Trophoblast cell (in vitro differentiated cells and primary cell): ENCODE results near the gene BBX.

Experiments used
- DNase-seq, 2 donors: peaks; one replicate each; pipeline ENCODE4 v3.0.0-alpha.2; 2016
- H2AFZ ChIP-seq: 2 replicates; pipeline ENCODE4 v1.6.1; 2013; ENCODE audit warnings: low read length, moderate library complexity, mild to moderate bottlenecking; ENCODE audit not compliant: insufficient read depth, poor library complexity
- H2AK5ac ChIP-seq: 2 replicates; pipeline ENCODE4 v1.6.1; 2013; ENCODE audit warnings: mild to moderate bottlenecking, low read length
- H2BK120ac ChIP-seq: 2 replicates; pipeline ENCODE4 v1.6.1; 2013; ENCODE audit warnings: low read length, mild to moderate bottlenecking, moderate library complexity; ENCODE audit not compliant: insufficient read depth, poor library complexity
- H2BK12ac ChIP-seq: 2 replicates; pipeline ENCODE4 v1.6.1; 2013; ENCODE audit warnings: mild to moderate bottlenecking, low read length, moderate library complexity
- H2BK5ac ChIP-seq: 2 replicates; pipeline ENCODE4 v1.6.1; 2013; ENCODE audit warnings: low read length, low read depth, moderate library complexity, mild to moderate bottlenecking; ENCODE audit not compliant: poor library complexity
- H3K14ac ChIP-seq: 2 replicates; pipeline ENCODE4 v1.6.1; 2013; ENCODE audit warnings: mild to moderate bottlenecking, low read length
- H3K18ac ChIP-seq: 2 replicates; pipeline ENCODE4 v1.6.1; 2013; ENCODE audit warnings: mild to moderate bottlenecking, low read length
- H3K23ac ChIP-seq: 2 replicates; pipeline ENCODE4 v1.6.1; 2013; ENCODE audit warnings: low read length
- H3K27ac ChIP-seq: 2 replicates; pipeline ENCODE4 v1.5.1; 2013; ENCODE audit warnings: low read depth, mild to moderate bottlenecking, inconsistent platforms, low read length, moderate library complexity
- H3K27me3 ChIP-seq: 2 replicates; pipeline ENCODE4 v1.6.1; 2013; ENCODE audit warnings: inconsistent platforms, mild to moderate bottlenecking, low read length, moderate library complexity; ENCODE audit not compliant: insufficient read depth
- H3K36me3 ChIP-seq, 2 experiments: 1 replicate in 1 of 2; 2 replicates in 1 of 2; pipeline ENCODE4 v1.6.1; 2013; ENCODE audit warnings: low read length in 2 of 2, mild to moderate bottlenecking in 2 of 2, moderate library complexity in 1 of 2; ENCODE audit not compliant: insufficient read depth in 2 of 2, control insufficient read depth in 1 of 2
- H3K4ac ChIP-seq: 2 replicates; pipeline ENCODE4 v1.6.1; 2013; ENCODE audit warnings: low read depth, mild to moderate bottlenecking, low read length, moderate library complexity
- H3K4me1 ChIP-seq, 2 experiments: 1 replicate in 1 of 2; 2 replicates in 1 of 2; pipeline ENCODE4 v1.6.1; 2013; ENCODE audit warnings: low read length in 2 of 2, mild to moderate bottlenecking in 2 of 2, moderate library complexity in 1 of 2; ENCODE audit not compliant: insufficient read depth in 2 of 2, control insufficient read depth in 1 of 2
- H3K4me2 ChIP-seq: 2 replicates; pipeline ENCODE4 v1.6.1; 2013; ENCODE audit warnings: inconsistent platforms, mild to moderate bottlenecking, low read length, moderate library complexity
- H3K4me3 ChIP-seq: 2 replicates; pipeline ENCODE4 v1.5.1; 2013; ENCODE audit warnings: mild to moderate bottlenecking, low read depth, low read length, inconsistent platforms
- H3K79me1 ChIP-seq: one replicate; pipeline ENCODE4 v1.6.1; 2013; ENCODE audit warnings: low read length
- H3K79me2 ChIP-seq: 2 replicates; pipeline ENCODE4 v1.6.1; 2013; ENCODE audit warnings: low read length, mild to moderate bottlenecking; ENCODE audit not compliant: control insufficient read depth, insufficient read depth, poor library complexity
- H3K9ac ChIP-seq: 2 replicates; pipeline ENCODE4 v1.6.1; 2013; ENCODE audit warnings: mild to moderate bottlenecking, low read length
- H3K9me3 ChIP-seq: 2 replicates; pipeline ENCODE4 v1.6.1; 2013; ENCODE audit warnings: low read depth, mild to moderate bottlenecking, control low read depth, inconsistent platforms, low read length; ENCODE audit not compliant: insufficient read depth
- H4K12ac ChIP-seq: 2 replicates; pipeline ENCODE4 v1.6.1; 2013; ENCODE audit warnings: low read depth, mild to moderate bottlenecking, low read length, moderate library complexity
- H4K8ac ChIP-seq: 2 replicates; pipeline ENCODE4 v1.6.1; 2013; ENCODE audit warnings: low read depth, mild to moderate bottlenecking, low read length, moderate library complexity
- H4K91ac ChIP-seq: one replicate; pipeline ENCODE4 v1.6.1; 2013; ENCODE audit warnings: low read depth, mild to moderate bottlenecking, low read length, moderate library complexity
- WGBS: extraction: QIAGEN DNeasy Blood & Tissue Kit; methylation state at CpG from one replicate; pipeline ENCODE4 v1.1.7; 2013; ENCODE audit warnings: missing lambda C conversion rate; ENCODE audit not compliant: insufficient read length, insufficient coverage; ENCODE audit errors: extremely low coverage; 5-methylcytosine and 5-hydroxymethylcytosine counted together

Gene BBX

DNA sequence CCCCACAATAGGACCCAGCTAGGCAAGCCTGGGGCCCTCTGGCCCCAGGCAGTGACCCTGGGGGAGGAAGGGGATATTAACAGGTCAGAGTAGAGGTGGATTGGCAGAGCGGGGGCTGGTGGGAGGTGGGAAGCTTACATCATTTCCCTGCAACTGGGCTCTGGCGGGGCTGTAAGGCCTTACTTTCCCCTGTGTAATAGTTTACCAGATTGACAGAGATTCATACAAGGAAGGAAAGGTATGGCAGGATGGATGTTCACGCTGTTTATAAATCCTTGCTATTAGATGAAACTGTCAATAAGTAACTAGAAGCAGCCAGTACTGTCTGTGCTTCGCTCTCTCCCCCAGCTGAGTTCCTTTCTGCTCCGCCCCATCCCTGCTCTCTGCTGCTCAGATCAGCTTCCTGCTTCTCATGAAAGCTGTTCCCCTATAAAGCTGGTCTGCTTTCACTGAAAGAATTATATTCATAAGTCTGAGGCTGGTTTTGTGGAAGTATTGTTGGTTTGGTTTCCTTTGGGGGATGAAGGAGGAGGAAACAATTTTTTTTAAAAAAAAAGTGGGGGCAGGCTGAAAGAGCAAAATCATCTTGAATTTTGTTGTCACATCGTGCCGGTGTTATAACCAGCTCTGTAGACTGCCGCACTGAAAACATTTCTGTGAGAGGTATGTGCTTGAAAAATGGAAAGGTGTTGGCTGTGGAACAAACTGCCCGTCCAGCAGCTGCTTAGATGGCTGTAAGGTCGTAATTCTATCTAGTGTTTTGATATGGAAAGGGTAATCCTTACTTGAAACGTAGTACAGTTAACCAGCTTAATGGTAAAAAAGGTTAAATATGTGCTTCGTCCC, 76.4 kb downstream of the BBX start:
- H3K4ac ChIP-seq = peak overlapping the region; percentile 55
- peak overlapping the region; percentile 47 for H4K8ac ChIP-seq
- H3K79me1 ChIP-seq = no peaks in the 10 kb centered on the region
- H3K4me3 ChIP-seq = no peak overlapping the region
- H4K12ac ChIP-seq = peak overlapping the region; percentile 54
- peak overlapping the region; percentile 89 for H2AK5ac ChIP-seq
- no CpG with 5 or more reads among the region's 12 CpGs for WGBS
- H3K79me2 ChIP-seq = no peaks in the 10 kb centered on the region
- H2BK5ac ChIP-seq = peak overlapping the region; percentile 40
- H3K9ac ChIP-seq = no peak overlapping the region
- H3K36me3 ChIP-seq = peaks cover 0 to 2% of the 10 kb centered on the region in 2 experiments
- H3K14ac ChIP-seq = no peak overlapping the region
- H4K91ac ChIP-seq = no peak overlapping the region
- no peak overlapping the region for H2BK12ac ChIP-seq
- H3K9me3 ChIP-seq = no peaks in the 10 kb centered on the region
- H3K4me1 ChIP-seq = peaks cover 0 to 8% of the 10 kb centered on the region in 2 experiments
- DNase-seq = peak in 1 of 2 donors; percentile 8
- no peak overlapping the region for H3K23ac ChIP-seq
- H2BK120ac ChIP-seq = no peak overlapping the region
- no peak overlapping the region for H2AFZ ChIP-seq
- no peak overlapping the region for H3K27ac ChIP-seq
- no peak overlapping the region for H3K4me2 ChIP-seq
- H3K18ac ChIP-seq = peak overlapping the region; percentile 45
- H3K27me3 ChIP-seq = no peaks in the 10 kb centered on the region

GRCh38 chr3:107599772-107600145, 77.0 kb downstream of the BBX start:
- Histone ChIP-seq H3K27ac (no peak overlapping the region), H4K91ac (no peak overlapping the region), H3K27me3 (no peaks in the 10 kb centered on the region), H3K9ac (no peak overlapping the region), H3K4me3 (no peak overlapping the region), H4K12ac (no peak overlapping the region), H3K23ac (no peak overlapping the region), H2BK12ac (no peak overlapping the region), H2BK120ac (no peak overlapping the region), H3K14ac (no peak overlapping the region), H3K4ac (no peak overlapping the region), H2AK5ac (no peak overlapping the region), H2AFZ (no peak overlapping the region), H2BK5ac (no peak overlapping the region), H3K18ac (no peak overlapping the region), H3K4me1 (peaks cover 0 to 8% of the 10 kb centered on the region in 2 experiments), H3K4me2 (no peak overlapping the region), H3K9me3 (no peaks in the 10 kb centered on the region), H3K79me2 (no peaks in the 10 kb centered on the region), H3K36me3 (peaks cover 0 to 2% of the 10 kb centered on the region in 2 experiments), H3K79me1 (no peaks in the 10 kb centered on the region), H4K8ac (no peak overlapping the region)
- DNase-seq = no peak
- WGBS = no CpG with 5 or more reads among the region's 3 CpGs

DNA sequence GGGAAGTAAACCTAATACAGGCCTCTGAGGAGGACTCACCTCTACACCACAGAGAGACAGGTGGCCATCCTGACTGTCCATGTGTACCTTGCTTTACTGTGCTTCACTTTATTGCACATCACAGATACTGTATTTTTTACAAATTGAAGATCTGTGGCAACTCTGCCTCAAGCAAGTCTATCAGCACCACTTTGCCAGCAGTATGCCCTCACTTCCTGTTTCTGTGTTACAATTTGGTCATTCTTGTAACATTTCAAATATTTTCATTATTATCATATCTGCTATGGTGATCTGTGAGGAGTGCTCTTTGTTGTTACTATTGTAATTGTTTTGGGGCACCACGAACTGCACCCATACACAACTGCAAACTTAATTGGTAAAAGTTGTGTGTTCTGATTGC, 78.0 kb downstream of the BBX start:
- Histone ChIP-seq H3K9ac (no peak overlapping the region), H3K9me3 (no peaks in the 10 kb centered on the region), H4K12ac (no peak overlapping the region), H3K23ac (no peak overlapping the region), H3K4ac (no peak overlapping the region), H3K27me3 (no peaks in the 10 kb centered on the region), H3K36me3 (peaks cover 0 to 2% of the 10 kb centered on the region in 2 experiments), H3K14ac (no peak overlapping the region), H2BK120ac (no peak overlapping the region), H3K18ac (no peak overlapping the region), H3K27ac (no peak overlapping the region), H3K4me3 (no peak overlapping the region), H3K79me2 (no peaks in the 10 kb centered on the region), H3K4me1 (peaks cover 0 to 8% of the 10 kb centered on the region in 2 experiments), H2AK5ac (no peak overlapping the region), H2BK5ac (no peak overlapping the region), H4K91ac (no peak overlapping the region), H3K79me1 (no peaks in the 10 kb centered on the region), H4K8ac (no peak overlapping the region), H3K4me2 (no peak overlapping the region), H2AFZ (no peak overlapping the region), H2BK12ac (no peak overlapping the region)
- peak in 1 of 2 donors; percentile 31 for DNase-seq
- WGBS = no CpG with 5 or more reads among the region's 1 CpG

DNA sequence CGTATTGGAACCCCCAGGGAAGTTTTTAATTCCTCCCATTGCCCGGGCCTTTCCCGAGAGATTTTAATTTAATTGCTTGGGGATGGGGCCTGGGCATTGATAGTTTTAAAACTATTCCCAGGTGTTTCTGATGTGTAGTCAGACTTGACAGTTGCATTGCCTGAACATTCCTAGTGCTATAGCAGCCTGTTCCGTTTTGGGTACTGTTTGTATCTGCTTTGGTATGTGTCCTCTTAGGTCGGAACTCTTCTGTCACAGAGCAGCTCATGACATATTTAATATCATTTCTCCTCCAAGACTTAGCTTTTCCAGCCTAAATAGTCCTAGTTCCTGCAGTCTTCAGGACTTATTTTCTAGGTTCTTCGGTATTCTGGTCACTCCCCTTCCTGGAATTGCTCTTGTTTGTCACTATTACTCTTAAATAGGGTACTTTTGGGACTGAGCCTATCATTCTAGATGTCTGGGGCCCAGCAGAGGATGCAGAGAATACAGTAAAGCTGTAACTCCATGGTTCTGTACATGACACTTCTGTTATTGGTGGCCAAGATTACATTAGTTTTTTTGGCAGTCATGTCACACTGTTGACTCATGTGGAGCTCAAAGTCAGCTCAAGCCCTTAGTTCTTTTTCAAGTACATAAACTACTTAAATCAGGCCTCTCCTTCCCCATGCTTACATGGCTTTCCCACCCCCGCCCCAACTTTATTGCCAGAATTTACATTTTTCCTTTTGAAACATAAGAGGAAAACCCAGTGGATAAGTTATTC, 81.5 kb downstream of the BBX start:
- no peaks in the 10 kb centered on the region for H3K79me2 ChIP-seq
- no peaks in the 10 kb centered on the region for H3K9me3 ChIP-seq
- no peak overlapping the region for H2BK12ac ChIP-seq
- peaks cover 2% of the 10 kb centered on the region in 2 experiments for H3K36me3 ChIP-seq
- no peak overlapping the region for H4K8ac ChIP-seq
- H3K18ac ChIP-seq = no peak overlapping the region
- H3K23ac ChIP-seq = no peak overlapping the region
- no peak overlapping the region for H3K4ac ChIP-seq
- H4K12ac ChIP-seq = no peak overlapping the region
- WGBS = no CpG with 5 or more reads among the region's 7 CpGs
- H3K14ac ChIP-seq = no peak overlapping the region
- H3K27ac ChIP-seq = no peak overlapping the region
- no peak overlapping the region for H3K4me2 ChIP-seq
- H2AK5ac ChIP-seq = no peak overlapping the region
- H2BK120ac ChIP-seq = no peak overlapping the region
- no peak overlapping the region for H4K91ac ChIP-seq
- H2AFZ ChIP-seq = no peak overlapping the region
- H3K27me3 ChIP-seq = no peaks in the 10 kb centered on the region
- no peak overlapping the region for H2BK5ac ChIP-seq
- H3K79me1 ChIP-seq = no peaks in the 10 kb centered on the region
- H3K9ac ChIP-seq = no peak overlapping the region
- no peak for DNase-seq
- no peak overlapping the region for H3K4me3 ChIP-seq
- peaks cover 0 to 3% of the 10 kb centered on the region in 2 experiments for H3K4me1 ChIP-seq
